ENCODE results near the gene PNPLA8.

DNA sequence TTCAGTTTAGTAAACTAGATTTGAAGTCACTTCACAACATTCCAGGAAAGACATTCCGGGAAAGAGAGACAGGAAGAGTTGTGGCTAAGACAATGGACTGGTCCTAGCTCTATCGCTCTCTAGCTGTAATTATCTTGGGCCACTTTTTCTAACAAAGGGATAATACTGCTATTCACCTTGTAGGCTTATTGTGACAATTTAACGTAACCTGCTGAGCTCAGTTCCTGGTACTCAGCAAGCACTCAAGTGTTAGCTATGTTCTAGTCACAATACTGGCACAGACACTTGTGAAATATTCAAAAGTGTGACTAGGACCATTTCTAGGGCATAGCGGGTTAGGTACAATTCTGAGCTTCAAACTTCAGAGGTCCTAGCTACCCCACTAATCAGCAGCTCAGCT is 57.7 kb downstream of the PNPLA8 start:
- TF ChIP-seq, protein P1, sequence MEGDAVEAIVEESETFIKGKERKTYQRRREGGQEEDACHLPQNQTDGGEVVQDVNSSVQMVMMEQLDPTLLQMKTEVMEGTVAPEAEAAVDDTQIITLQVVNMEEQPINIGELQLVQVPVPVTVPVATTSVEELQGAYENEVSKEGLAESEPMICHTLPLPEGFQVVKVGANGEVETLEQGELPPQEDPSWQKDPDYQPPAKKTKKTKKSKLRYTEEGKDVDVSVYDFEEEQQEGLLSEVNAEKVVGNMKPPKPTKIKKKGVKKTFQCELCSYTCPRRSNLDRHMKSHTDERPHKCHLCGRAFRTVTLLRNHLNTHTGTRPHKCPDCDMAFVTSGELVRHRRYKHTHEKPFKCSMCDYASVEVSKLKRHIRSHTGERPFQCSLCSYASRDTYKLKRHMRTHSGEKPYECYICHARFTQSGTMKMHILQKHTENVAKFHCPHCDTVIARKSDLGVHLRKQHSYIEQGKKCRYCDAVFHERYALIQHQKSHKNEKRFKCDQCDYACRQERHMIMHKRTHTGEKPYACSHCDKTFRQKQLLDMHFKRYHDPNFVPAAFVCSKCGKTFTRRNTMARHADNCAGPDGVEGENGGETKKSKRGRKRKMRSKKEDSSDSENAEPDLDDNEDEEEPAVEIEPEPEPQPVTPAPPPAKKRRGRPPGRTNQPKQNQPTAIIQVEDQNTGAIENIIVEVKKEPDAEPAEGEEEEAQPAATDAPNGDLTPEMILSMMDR (IDR thresholded peaks at IDR 0.05; ENCODE audit: low read depth, low read length, missing input control), result no peak
- no peak for TF ChIP-seq YY1 (IDR thresholded peaks at IDR 0.05)
- TF ChIP-seq MAX (IDR thresholded peaks at IDR 0.05), result no peak
- TF ChIP-seq, protein P2, sequence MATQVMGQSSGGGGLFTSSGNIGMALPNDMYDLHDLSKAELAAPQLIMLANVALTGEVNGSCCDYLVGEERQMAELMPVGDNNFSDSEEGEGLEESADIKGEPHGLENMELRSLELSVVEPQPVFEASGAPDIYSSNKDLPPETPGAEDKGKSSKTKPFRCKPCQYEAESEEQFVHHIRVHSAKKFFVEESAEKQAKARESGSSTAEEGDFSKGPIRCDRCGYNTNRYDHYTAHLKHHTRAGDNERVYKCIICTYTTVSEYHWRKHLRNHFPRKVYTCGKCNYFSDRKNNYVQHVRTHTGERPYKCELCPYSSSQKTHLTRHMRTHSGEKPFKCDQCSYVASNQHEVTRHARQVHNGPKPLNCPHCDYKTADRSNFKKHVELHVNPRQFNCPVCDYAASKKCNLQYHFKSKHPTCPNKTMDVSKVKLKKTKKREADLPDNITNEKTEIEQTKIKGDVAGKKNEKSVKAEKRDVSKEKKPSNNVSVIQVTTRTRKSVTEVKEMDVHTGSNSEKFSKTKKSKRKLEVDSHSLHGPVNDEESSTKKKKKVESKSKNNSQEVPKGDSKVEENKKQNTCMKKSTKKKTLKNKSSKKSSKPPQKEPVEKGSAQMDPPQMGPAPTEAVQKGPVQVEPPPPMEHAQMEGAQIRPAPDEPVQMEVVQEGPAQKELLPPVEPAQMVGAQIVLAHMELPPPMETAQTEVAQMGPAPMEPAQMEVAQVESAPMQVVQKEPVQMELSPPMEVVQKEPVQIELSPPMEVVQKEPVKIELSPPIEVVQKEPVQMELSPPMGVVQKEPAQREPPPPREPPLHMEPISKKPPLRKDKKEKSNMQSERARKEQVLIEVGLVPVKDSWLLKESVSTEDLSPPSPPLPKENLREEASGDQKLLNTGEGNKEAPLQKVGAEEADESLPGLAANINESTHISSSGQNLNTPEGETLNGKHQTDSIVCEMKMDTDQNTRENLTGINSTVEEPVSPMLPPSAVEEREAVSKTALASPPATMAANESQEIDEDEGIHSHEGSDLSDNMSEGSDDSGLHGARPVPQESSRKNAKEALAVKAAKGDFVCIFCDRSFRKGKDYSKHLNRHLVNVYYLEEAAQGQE (IDR thresholded peaks at IDR 0.05), result no peak
- TF ChIP-seq ATF3 (IDR thresholded peaks at IDR 0.05), result no peak
- no peak for TF ChIP-seq JUND (IDR thresholded peaks at IDR 0.05)
- no peak for TF ChIP-seq RAD21 (IDR thresholded peaks at IDR 0.05)
- no peak for TF ChIP-seq ZBTB33 (IDR thresholded peaks at IDR 0.05)
- TF ChIP-seq EGR1 (IDR thresholded peaks at IDR 0.05; ENCODE audit: low read depth in 2 of 2), result no peak
